Liver (tissue), 9 donors: ENCODE measurements around the gene GLS. TPM values are rescaled to one million over a fixed set of nuclear protein-coding genes. Genes with fewer than 3 reads are reported as not detected.

Source experiments
- DNase-seq: peaks from one replicate; pipeline ENCODE4 v3.0.0-alpha.2; 2017; ENCODE audit warnings: low spot score
- H3K27ac ChIP-seq, 2 donors: one replicate each; pipeline ENCODE4 v1.7.0; 2013; ENCODE audit warnings: inconsistent platforms in 2 of 2, low read length in 2 of 2, control low read depth in 1 of 2, low read depth in 1 of 2, mild to moderate bottlenecking in 1 of 2
- H3K27me3 ChIP-seq, 4 donors: one replicate each; pipeline versions ENCODE4 v1.6.1 to v1.7.0; 2013; ENCODE audit warnings: low read length in 3 of 4, inconsistent platforms in 1 of 4, mild to moderate bottlenecking in 1 of 4, moderate library complexity in 1 of 4; ENCODE audit not compliant: control insufficient read depth in 4 of 4, insufficient read depth in 4 of 4
- H3K36me3 ChIP-seq, 4 donors: one replicate each; pipeline versions ENCODE4 v1.6.1 to v1.7.0; 2013; ENCODE audit warnings: low read length in 3 of 4, mild to moderate bottlenecking in 3 of 4, low read depth in 1 of 4, moderate library complexity in 1 of 4; ENCODE audit not compliant: control insufficient read depth in 4 of 4, insufficient read depth in 3 of 4
- H3K4me1 ChIP-seq, 4 donors: one replicate each; pipeline versions ENCODE4 v1.6.1 to v1.7.0; 2013; ENCODE audit warnings: low read length in 3 of 4, mild to moderate bottlenecking in 3 of 4, moderate library complexity in 1 of 4; ENCODE audit not compliant: control insufficient read depth in 4 of 4, insufficient read depth in 4 of 4
- H3K4me3 ChIP-seq, 3 donors: one replicate each; pipeline versions ENCODE4 v1.6.1 to v1.7.0; 2013; ENCODE audit warnings: low read length in 3 of 3, control low read depth in 1 of 3, low read depth in 1 of 3, mild to moderate bottlenecking in 1 of 3
- H3K9ac ChIP-seq, 2 donors: one replicate each; pipeline ENCODE4 v1.7.0; 2013; ENCODE audit warnings: low read length in 2 of 2, mild to moderate bottlenecking in 2 of 2, moderate library complexity in 2 of 2, control low read depth in 1 of 2, low read depth in 1 of 2
- H3K9me3 ChIP-seq, 4 donors: one replicate each; pipeline versions ENCODE4 v1.6.1 to v1.7.0; 2013; ENCODE audit warnings: low read length in 3 of 4; ENCODE audit not compliant: control insufficient read depth in 4 of 4
- CTCF ChIP-seq: fragments of 150-350 bp; IDR thresholded peaks from 2 replicates; pipeline ENCODE4 v1.5.1; 2017; ENCODE audit warnings: improper control_type of control experiment, low read depth, low read length; ENCODE audit not compliant: missing input control
- EGR1 ChIP-seq, 2 donors: IDR thresholded peaks; 2 replicates each; pipeline ENCODE4 v1.6.1; 2016 to 2018; ENCODE audit warnings: antibody characterized with exemption in 2 of 2, low read depth in 2 of 2
- FOXA1 ChIP-seq: IDR thresholded peaks from 2 replicates; pipeline ENCODE4 v1.6.1; 2016; ENCODE audit warnings: antibody characterized with exemption
- FOXA2 ChIP-seq: IDR thresholded peaks from 2 replicates; pipeline ENCODE4 v1.6.1; 2016; ENCODE audit warnings: antibody characterized with exemption
- GABPA ChIP-seq, 2 donors: IDR thresholded peaks in 1 of 2; conservative IDR thresholded peaks in 1 of 2; 2 replicates each; pipeline ENCODE4 v1.6.1; 2016; ENCODE audit warnings: antibody characterized with exemption in 2 of 2, mild to moderate bottlenecking in 1 of 2, moderate library complexity in 1 of 2
- HNF4G ChIP-seq: IDR thresholded peaks from 2 replicates; pipeline ENCODE4 v1.6.1; 2016; ENCODE audit warnings: antibody characterized with exemption
- JUND ChIP-seq, 2 donors: IDR thresholded peaks; 2 replicates each; pipeline ENCODE4 v1.6.1; 2016; ENCODE audit warnings: antibody characterized with exemption in 2 of 2
- NR2F2 ChIP-seq: IDR thresholded peaks from 2 replicates; pipeline ENCODE4 v1.6.1; 2016; ENCODE audit warnings: antibody characterized with exemption
- RAD21 ChIP-seq, 2 donors: IDR thresholded peaks; 2 replicates each; pipeline ENCODE4 v1.6.1; 2016; ENCODE audit warnings: antibody characterized with exemption in 2 of 2, mild to moderate bottlenecking in 2 of 2
- REST ChIP-seq: IDR thresholded peaks from 2 replicates; pipeline ENCODE4 v1.6.1; 2016; ENCODE audit warnings: antibody characterized with exemption, mild to moderate bottlenecking
- RXRA ChIP-seq, 2 donors: IDR thresholded peaks; 2 replicates each; pipeline ENCODE4 v1.6.1; 2017 to 2018; ENCODE audit warnings: antibody characterized with exemption in 2 of 2, mild to moderate bottlenecking in 1 of 2
- SP1 ChIP-seq: IDR thresholded peaks from 2 replicates; pipeline ENCODE4 v1.6.1; 2018; ENCODE audit warnings: antibody characterized with exemption, mild to moderate bottlenecking
- TAF1 ChIP-seq: conservative IDR thresholded peaks from 2 replicates; pipeline ENCODE4 v1.6.1; 2016; ENCODE audit warnings: antibody characterized with exemption, mild to moderate bottlenecking
- YY1 ChIP-seq: IDR thresholded peaks from 2 replicates; pipeline ENCODE4 v1.6.1; 2016; ENCODE audit warnings: antibody characterized with exemption, mild to moderate bottlenecking
- ZBTB33 ChIP-seq: IDR thresholded peaks from 2 replicates; pipeline ENCODE4 v1.6.1; 2016; ENCODE audit warnings: antibody characterized with exemption
- WGBS: extraction: QIAGEN DNeasy Blood & Tissue Kit; methylation state at CpG from one replicate; pipeline ENCODE4 v1.1.7; 2013; 5-methylcytosine and 5-hydroxymethylcytosine counted together
- polyA plus RNA-seq, 2 donors: library from polyadenylated mRNA; stranded (reverse) in 1 of 2; unstranded in 1 of 2; fragments of 200-250 nt in 1 of 2; fragments of >200 nt in 1 of 2; fragmentation: Nextera tagmentation in 1 of 2; extraction: Ambion mirVana in 1 of 2; gene quantifications; one replicate each; pipeline versions ENCODE4 v1.2.1 to v1.2.3, GENCODE V29; 2013 to 2015
- total RNA-seq, 2 donors: library from RNA; depleted of rRNA; stranded (reverse); fragments of >200 nt; gene quantifications; one replicate each; pipeline ENCODE4 v1.2.3, GENCODE V29; 2014
- donor health status: healthy.
- donor health status: healthy.
- donor health status: healthy.
- donor health status: healthy.
- donor health status: healthy.

GLS gene
- total and polyA plus RNA-seq, 4 donors = 4.3 to 38.6 (median 16.5) TPM

GRCh38 chr2:190862571-190862991 is 18.0 kb upstream of the GLS start:
- Histone ChIP-seq H3K9me3 (no peaks in the 10 kb centered on the region), H3K9ac (no peak overlapping the region), H3K27me3 (no peaks in the 10 kb centered on the region), H3K27ac (no peak overlapping the region), H3K36me3 (no peaks in the 10 kb centered on the region), H3K4me1 (no peaks in the 10 kb centered on the region), H3K4me3 (no peak overlapping the region)
- TF ChIP-seq EGR1 (IDR thresholded peaks at IDR 0.05; ENCODE audit: low read depth in 2 of 2) (no peak), SP1 (no peak), GABPA (IDR thresholded peaks at IDR 0.05 in 1 of 2, conservative IDR thresholded peaks at IDR 0.05 in 1 of 2) (no peak), RAD21 (IDR thresholded peaks at IDR 0.05) (no peak), CTCF (no peak), HNF4G (no peak)
- DNase-seq = no peak
- WGBS = 80% methylated on average over 2 of the region's 2 CpGs

- Histone ChIP-seq H3K36me3 (no peaks in the 10 kb centered on the region), H3K4me1 (no peaks in the 10 kb centered on the region), H3K4me3 (no peak overlapping the region), H3K27me3 (no peaks in the 10 kb centered on the region), H3K27ac (no peak overlapping the region), H3K9me3 (no peaks in the 10 kb centered on the region), H3K9ac (no peak overlapping the region)
- TF ChIP-seq GABPA (IDR thresholded peaks at IDR 0.05 in 1 of 2, conservative IDR thresholded peaks at IDR 0.05 in 1 of 2) (no peak), CTCF (no peak), JUND (IDR thresholded peaks at IDR 0.05) (no peak), HNF4G (no peak), SP1 (no peak), RAD21 (IDR thresholded peaks at IDR 0.05) (no peak), TAF1 (no peak), REST (no peak), FOXA1 (no peak), YY1 (no peak), FOXA2 (no peak), ZBTB33 (no peak), NR2F2 (no peak), RXRA (IDR thresholded peaks at IDR 0.05) (no peak)
- 68% methylated on average over 3 of the region's 3 CpGs for WGBS
- DNase-seq = no peak
Observed at GRCh38 chr2:190863946-190864345, 16.7 kb upstream of the GLS start.
